ENCODE data around the gene RAB18. TPM values are rescaled to one million over a fixed set of nuclear protein-coding genes. Genes with fewer than 3 reads are reported as not detected.
"Not testable (repeated sequence)": the region's sequence is repeated elsewhere in the genome, so short reads cannot be mapped to it uniquely, and the experiment has no call there.

RAB18 gene
- total RNA-seq, 1 donor from 2014 or later = 40.2 TPM

DNA sequence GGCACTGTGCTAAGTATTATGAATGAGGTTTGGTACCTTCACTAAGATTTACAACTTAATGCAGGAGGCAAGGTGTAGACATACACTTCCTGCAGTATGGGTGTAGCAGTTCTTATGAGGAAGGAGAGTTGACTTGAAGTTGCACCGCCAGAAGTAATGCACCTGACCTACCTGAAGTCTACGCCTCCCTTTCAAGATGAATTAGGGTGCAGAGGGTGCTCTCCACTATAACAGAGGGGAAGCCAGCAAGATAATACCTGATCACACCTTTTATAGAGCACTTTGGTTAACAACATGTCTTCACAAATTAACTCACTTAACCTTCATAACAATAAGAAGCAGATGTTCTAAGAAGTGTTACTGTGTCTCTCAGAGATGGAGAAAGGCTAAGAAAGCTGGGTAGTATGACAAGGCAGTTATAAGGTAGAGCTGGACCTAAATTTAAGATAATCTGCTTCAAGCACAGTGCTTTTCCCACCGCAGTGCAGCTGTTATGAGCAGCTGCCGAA is 552 bp upstream of the RAB18 start:
- Histone ChIP-seq H3K4me3 (ENCODE audit: low read length in 3 of 3) (peak overlapping the region; percentile 93 to 98 (median 94)), H3K36me3 (ENCODE audit: control insufficient read depth in 3 of 3, insufficient read depth in 3 of 3, low read length in 3 of 3) (no peaks in the 10 kb centered on the region), H3K4me1 (ENCODE audit: control insufficient read depth in 3 of 3, insufficient read depth in 3 of 3, low read length in 3 of 3) (peaks cover 7 to 20% (median 18%) of the 10 kb centered on the region in 3 donors), H3K9me3 (ENCODE audit: control insufficient read depth in 3 of 3, low read length in 3 of 3) (no peaks in the 10 kb centered on the region), H3K9ac (ENCODE audit: low read depth in 1 of 3, low read length in 3 of 3) (peak overlapping the region; percentile 60 to 96 (median 93)), H3K27me3 (ENCODE audit: control insufficient read depth in 3 of 3, insufficient read depth in 3 of 3, low read length in 3 of 3) (no peaks in the 10 kb centered on the region), H3K27ac (ENCODE audit: low read depth, low read length) (peak overlapping the region; percentile 91)

DNA sequence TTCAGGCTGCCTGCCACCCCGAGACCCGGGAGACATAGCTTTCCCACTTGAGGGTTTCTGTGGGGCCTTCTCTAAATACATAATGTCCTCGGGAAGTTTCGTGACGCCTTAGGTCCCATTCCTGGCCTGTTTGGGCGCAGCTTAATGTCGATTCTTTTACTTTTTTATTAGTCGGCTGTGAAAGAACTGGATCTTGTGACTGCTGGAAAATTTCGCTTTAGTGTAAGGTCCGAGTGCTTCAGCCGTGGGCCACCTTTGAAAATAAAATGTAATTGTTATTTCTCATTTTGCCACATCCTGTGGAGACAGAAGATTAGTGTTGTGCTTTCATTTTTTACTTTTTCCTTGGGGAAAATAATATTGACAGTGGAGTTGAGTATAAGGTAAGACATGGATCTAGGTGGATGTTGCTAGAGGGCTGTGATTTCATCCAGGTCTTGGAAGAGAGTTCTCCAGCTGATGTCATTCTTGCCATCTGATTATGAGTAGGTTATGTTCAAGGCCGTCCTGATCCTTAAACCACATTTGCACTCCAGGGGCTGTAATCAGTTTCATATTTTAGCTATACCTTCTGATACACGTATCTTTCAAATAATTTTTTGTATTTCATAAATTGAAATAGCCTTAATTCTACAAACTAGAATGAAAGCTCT is 830 bp downstream of the RAB18 start:
- Histone ChIP-seq H3K9ac (ENCODE audit: low read depth in 1 of 3, low read length in 3 of 3) (peak overlapping the region; percentile 93 to 98 (median 96)), H3K27me3 (ENCODE audit: control insufficient read depth in 3 of 3, insufficient read depth in 3 of 3, low read length in 3 of 3) (no peaks in the 10 kb centered on the region), H3K36me3 (ENCODE audit: control insufficient read depth in 3 of 3, insufficient read depth in 3 of 3, low read length in 3 of 3) (peaks cover 0 to 1% (median 0%) of the 10 kb centered on the region in 3 donors), H3K4me1 (ENCODE audit: control insufficient read depth in 3 of 3, insufficient read depth in 3 of 3, low read length in 3 of 3) (peaks cover 7 to 20% (median 18%) of the 10 kb centered on the region in 3 donors), H3K27ac (ENCODE audit: low read depth, low read length) (peak overlapping the region; percentile 91), H3K4me3 (ENCODE audit: low read length in 3 of 3) (peak overlapping the region; percentile 93 to 98 (median 94)), H3K9me3 (ENCODE audit: control insufficient read depth in 3 of 3, low read length in 3 of 3) (no peaks in the 10 kb centered on the region)

DNA sequence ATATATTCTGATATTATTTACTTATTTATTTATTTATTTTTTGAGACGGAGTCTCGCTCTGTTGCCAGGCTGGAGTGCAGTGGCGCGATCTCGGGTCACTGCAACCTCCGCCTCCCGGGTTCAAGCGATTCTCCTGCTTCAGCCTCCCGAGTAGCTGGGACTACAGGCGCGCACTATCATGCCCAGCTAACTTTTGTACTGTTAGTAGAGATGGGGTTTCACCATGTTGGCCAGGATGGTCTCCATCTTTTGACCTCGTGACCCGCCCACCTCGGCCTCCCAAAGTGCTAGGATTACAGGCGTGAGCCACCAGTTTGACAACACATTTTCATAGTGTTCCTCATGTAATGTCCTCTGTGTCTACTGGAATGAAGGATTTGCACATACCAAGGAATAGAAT is 1.4 kb downstream of the RAB18 start:
- H3K36me3 ChIP-seq (ENCODE audit: control insufficient read depth in 3 of 3, insufficient read depth in 3 of 3, low read length in 3 of 3); H3K9me3 ChIP-seq (ENCODE audit: control insufficient read depth in 3 of 3, low read length in 3 of 3); H3K27me3 ChIP-seq (ENCODE audit: control insufficient read depth in 3 of 3, insufficient read depth in 3 of 3, low read length in 3 of 3); H3K27ac ChIP-seq (ENCODE audit: low read depth, low read length): not testable (repeated sequence)
- H3K4me3 ChIP-seq (ENCODE audit: low read length in 3 of 3) = peak overlapping the region in 2 of 3 donors; percentile 42 to 93
- H3K4me1 ChIP-seq (ENCODE audit: control insufficient read depth in 3 of 3, insufficient read depth in 3 of 3, low read length in 3 of 3) = peaks cover 7 to 20% (median 18%) of the 10 kb centered on the region in 3 donors
- peak overlapping the region in 1 of 3 donors; percentile 98 for H3K9ac ChIP-seq (ENCODE audit: low read depth in 1 of 3, low read length in 3 of 3)

DNA sequence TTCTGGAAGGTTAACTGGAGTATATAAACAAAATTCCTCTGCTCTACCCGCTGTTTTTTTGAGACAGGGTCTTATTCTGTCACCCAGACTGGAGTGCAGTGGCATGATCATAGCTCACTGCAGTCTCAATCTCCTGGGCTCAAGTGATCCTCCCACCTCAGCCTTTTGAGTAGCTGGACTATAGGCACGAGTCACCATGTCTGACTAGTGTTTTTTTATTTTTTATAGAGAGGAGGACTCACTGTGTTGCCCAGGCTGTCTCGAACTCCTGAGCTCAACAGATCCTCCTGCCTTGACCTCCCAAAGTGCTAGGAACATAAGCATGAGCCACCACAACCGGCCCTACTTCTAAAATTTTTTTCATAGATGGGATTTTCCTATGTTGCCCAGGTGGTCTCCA is 2.2 kb downstream of the RAB18 start:
- Histone ChIP-seq H3K9ac (ENCODE audit: low read depth in 1 of 3, low read length in 3 of 3) (peak overlapping the region in 1 of 3 donors; percentile 14), H3K27me3 (ENCODE audit: control insufficient read depth in 3 of 3, insufficient read depth in 3 of 3, low read length in 3 of 3) (no peaks in the 10 kb centered on the region), H3K9me3 (ENCODE audit: control insufficient read depth in 3 of 3, low read length in 3 of 3) (no peaks in the 10 kb centered on the region), H3K27ac (ENCODE audit: low read depth, low read length) (no peak overlapping the region), H3K4me3 (ENCODE audit: low read length in 3 of 3) (no peak overlapping the region), H3K4me1 (ENCODE audit: control insufficient read depth in 3 of 3, insufficient read depth in 3 of 3, low read length in 3 of 3) (peaks cover 7 to 20% (median 18%) of the 10 kb centered on the region in 3 donors), H3K36me3 (ENCODE audit: control insufficient read depth in 3 of 3, insufficient read depth in 3 of 3, low read length in 3 of 3) (peaks cover 0 to 10% (median 7%) of the 10 kb centered on the region in 3 donors)

DNA sequence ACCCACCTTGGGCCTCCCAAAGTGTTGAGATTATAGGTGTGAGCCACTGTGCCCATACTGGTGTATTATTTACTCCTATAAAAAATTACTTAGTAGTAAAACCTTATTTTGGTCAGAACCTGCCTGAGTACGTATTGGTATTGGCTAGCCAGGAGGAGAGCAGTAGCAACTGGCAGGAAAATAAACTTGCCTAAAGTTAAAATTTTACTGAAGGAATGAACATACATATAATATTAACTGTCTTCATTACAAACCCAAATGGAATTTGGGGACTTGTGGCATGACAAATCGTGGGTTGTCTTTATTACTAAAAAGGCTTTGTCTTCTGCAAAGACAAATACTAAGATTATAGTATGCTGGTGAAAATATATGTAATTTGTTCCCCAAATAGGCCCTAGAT is 8.4 kb downstream of the RAB18 start:
- no peaks in the 10 kb centered on the region for H3K27me3 ChIP-seq (ENCODE audit: control insufficient read depth in 3 of 3, insufficient read depth in 3 of 3, low read length in 3 of 3)
- no peaks in the 10 kb centered on the region for H3K9me3 ChIP-seq (ENCODE audit: control insufficient read depth in 3 of 3, low read length in 3 of 3)
- no peak overlapping the region for H3K4me3 ChIP-seq (ENCODE audit: low read length in 3 of 3)
- H3K36me3 ChIP-seq (ENCODE audit: control insufficient read depth in 3 of 3, insufficient read depth in 3 of 3, low read length in 3 of 3) = peaks cover 0 to 29% (median 14%) of the 10 kb centered on the region in 3 donors
- H3K27ac ChIP-seq (ENCODE audit: low read depth, low read length) = no peak overlapping the region
- H3K9ac ChIP-seq (ENCODE audit: low read depth in 1 of 3, low read length in 3 of 3) = no peak overlapping the region
- no peaks in the 10 kb centered on the region for H3K4me1 ChIP-seq (ENCODE audit: control insufficient read depth in 3 of 3, insufficient read depth in 3 of 3, low read length in 3 of 3)

DNA sequence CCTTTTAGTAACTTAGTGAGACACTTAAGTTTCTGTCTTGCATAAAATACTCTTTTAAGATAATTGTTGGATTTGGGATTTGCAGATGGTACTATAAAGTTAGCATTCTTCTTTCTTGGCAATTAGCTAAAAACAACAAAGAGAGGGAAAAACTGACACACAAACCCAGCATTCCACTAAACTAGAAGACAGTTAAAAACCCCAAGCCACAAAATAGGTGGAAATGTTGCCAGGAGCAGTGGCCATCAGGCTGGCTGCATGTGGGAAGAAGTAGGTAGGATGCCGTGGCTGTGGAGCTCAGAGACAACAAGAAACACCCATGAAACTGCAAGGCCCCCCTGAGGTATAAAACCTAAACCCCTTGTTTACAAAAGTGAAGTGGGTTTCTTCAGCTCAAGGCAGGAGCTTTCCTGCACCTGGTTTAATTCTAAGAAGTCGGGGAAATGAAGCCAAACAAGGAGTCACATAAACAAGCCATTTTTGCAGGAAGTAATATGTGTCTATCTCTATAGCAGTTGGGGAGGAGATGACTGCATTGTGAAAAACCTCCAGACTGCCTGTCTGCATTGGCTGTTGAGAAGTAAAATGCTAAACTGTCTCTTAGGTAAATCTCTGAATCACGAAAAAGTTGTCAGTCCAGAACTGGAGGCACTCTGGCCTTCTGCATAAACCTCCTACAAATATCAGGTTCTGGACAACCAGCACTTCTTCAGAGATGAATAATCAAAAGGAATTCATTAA is 9.5 kb downstream of the RAB18 start:
- Histone ChIP-seq H3K9ac (ENCODE audit: low read depth in 1 of 3, low read length in 3 of 3) (no peak overlapping the region), H3K36me3 (ENCODE audit: control insufficient read depth in 3 of 3, insufficient read depth in 3 of 3, low read length in 3 of 3) (peaks cover 0 to 29% (median 14%) of the 10 kb centered on the region in 3 donors), H3K9me3 (ENCODE audit: control insufficient read depth in 3 of 3, low read length in 3 of 3) (no peaks in the 10 kb centered on the region), H3K27me3 (ENCODE audit: control insufficient read depth in 3 of 3, insufficient read depth in 3 of 3, low read length in 3 of 3) (no peaks in the 10 kb centered on the region), H3K27ac (ENCODE audit: low read depth, low read length) (no peak overlapping the region), H3K4me1 (ENCODE audit: control insufficient read depth in 3 of 3, insufficient read depth in 3 of 3, low read length in 3 of 3) (no peaks in the 10 kb centered on the region), H3K4me3 (ENCODE audit: low read length in 3 of 3) (no peak overlapping the region)

DNA sequence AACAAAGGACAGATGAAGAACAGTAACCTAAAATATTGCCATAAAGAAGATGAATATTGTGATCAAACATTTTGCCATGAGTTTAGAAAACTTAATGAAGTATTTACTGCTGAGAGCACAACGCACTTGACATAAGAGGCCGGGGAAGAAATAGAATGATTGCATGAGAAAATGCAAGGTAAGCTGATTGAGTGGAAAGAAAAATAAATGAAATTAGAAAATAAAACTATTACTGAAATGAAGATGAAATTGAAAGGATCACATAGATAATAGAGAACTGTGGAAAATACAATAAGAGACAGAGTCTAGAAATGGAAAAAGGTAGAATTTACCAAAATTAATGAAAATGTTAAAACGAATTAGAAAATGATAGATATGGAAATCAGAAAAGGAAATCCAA is 10.1 kb downstream of the RAB18 start:
- no peaks in the 10 kb centered on the region for H3K27me3 ChIP-seq (ENCODE audit: control insufficient read depth in 3 of 3, insufficient read depth in 3 of 3, low read length in 3 of 3)
- no peaks in the 10 kb centered on the region for H3K9me3 ChIP-seq (ENCODE audit: control insufficient read depth in 3 of 3, low read length in 3 of 3)
- H3K4me1 ChIP-seq (ENCODE audit: control insufficient read depth in 3 of 3, insufficient read depth in 3 of 3, low read length in 3 of 3) = no peaks in the 10 kb centered on the region
- no peak overlapping the region for H3K9ac ChIP-seq (ENCODE audit: low read depth in 1 of 3, low read length in 3 of 3)
- peaks cover 0 to 29% (median 14%) of the 10 kb centered on the region in 3 donors for H3K36me3 ChIP-seq (ENCODE audit: control insufficient read depth in 3 of 3, insufficient read depth in 3 of 3, low read length in 3 of 3)
- no peak overlapping the region for H3K27ac ChIP-seq (ENCODE audit: low read depth, low read length)
- no peak overlapping the region for H3K4me3 ChIP-seq (ENCODE audit: low read length in 3 of 3)

DNA sequence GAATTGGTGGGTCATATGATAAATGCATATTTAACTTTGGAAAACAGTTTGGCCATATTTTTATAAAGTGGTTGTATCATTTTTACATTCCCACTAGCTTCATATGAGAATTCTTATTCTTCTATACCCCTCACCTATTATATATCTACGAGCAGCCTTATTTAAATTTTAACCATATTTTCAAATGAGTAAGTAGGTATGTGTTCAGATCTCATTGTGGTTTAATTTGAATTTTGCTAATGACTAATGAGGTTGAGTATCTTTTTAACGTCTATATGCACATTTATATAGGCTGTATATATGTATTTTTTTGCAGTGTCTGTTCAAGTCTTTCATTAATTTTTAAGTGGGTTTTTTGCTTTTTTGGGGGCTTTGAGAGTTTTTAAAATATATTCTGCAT is 14.2 kb downstream of the RAB18 start:
- H3K9me3 ChIP-seq (ENCODE audit: control insufficient read depth in 3 of 3, low read length in 3 of 3) = no peaks in the 10 kb centered on the region
- no peak overlapping the region for H3K4me3 ChIP-seq (ENCODE audit: low read length in 3 of 3)
- peaks cover 0 to 12% (median 5%) of the 10 kb centered on the region in 3 donors for H3K36me3 ChIP-seq (ENCODE audit: control insufficient read depth in 3 of 3, insufficient read depth in 3 of 3, low read length in 3 of 3)
- H3K4me1 ChIP-seq (ENCODE audit: control insufficient read depth in 3 of 3, insufficient read depth in 3 of 3, low read length in 3 of 3) = no peaks in the 10 kb centered on the region
- peak overlapping the region in 1 of 3 donors; percentile 51 for H3K9ac ChIP-seq (ENCODE audit: low read depth in 1 of 3, low read length in 3 of 3)
- H3K27me3 ChIP-seq (ENCODE audit: control insufficient read depth in 3 of 3, insufficient read depth in 3 of 3, low read length in 3 of 3) = no peaks in the 10 kb centered on the region
- H3K27ac ChIP-seq (ENCODE audit: low read depth, low read length) = no peak overlapping the region

DNA sequence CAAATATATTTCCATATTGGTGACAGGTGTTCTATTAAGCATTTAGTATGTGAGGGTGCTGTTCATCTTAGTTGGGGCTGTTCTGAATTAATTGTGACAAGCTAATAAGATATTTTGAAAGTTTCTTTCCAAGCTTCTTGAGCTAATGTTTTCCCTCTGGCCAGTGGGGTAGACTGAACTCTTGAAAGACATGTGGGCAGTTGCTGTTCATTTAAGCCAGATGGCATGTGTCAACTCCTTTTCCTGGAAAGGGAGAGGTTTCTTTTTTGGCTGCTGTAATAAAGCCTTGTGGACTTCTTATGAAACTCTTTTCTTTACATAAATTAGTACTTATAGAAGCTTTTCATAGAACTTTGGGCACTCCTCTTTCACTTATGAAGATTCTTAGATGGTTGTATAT is 21.7 kb downstream of the RAB18 start:
- Histone ChIP-seq H3K36me3 (ENCODE audit: control insufficient read depth in 3 of 3, insufficient read depth in 3 of 3, low read length in 3 of 3) (no peaks in the 10 kb centered on the region), H3K27ac (ENCODE audit: low read depth, low read length) (peak overlapping the region; percentile 3), H3K9ac (ENCODE audit: low read depth in 1 of 3, low read length in 3 of 3) (no peak overlapping the region), H3K4me1 (ENCODE audit: control insufficient read depth in 3 of 3, insufficient read depth in 3 of 3, low read length in 3 of 3) (peaks cover 0 to 9% (median 6%) of the 10 kb centered on the region in 3 donors), H3K27me3 (ENCODE audit: control insufficient read depth in 3 of 3, insufficient read depth in 3 of 3, low read length in 3 of 3) (no peaks in the 10 kb centered on the region), H3K4me3 (ENCODE audit: low read length in 3 of 3) (no peak overlapping the region), H3K9me3 (ENCODE audit: control insufficient read depth in 3 of 3, low read length in 3 of 3) (no peaks in the 10 kb centered on the region)

DNA sequence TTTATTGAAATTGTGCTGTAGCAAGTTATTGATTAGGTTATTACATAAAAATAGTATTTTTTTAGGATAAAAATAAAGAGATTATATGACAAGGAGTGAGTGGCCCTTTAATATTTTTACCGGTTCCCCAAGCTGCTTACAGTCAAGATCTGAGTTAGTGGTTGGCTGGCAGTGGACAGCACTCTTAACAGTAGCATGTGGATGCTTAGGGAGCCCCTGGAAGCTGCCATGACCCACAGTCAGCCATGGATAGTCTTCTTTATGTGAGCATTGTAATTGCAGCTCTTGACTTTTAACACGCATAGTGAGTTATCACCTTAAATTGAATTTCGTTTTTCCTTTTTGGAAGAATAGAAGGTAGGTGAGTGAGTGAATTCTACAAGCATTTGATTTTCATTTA is 22.1 kb downstream of the RAB18 start:
- H3K9me3 ChIP-seq (ENCODE audit: control insufficient read depth in 3 of 3, low read length in 3 of 3) = no peaks in the 10 kb centered on the region
- no peak overlapping the region for H3K4me3 ChIP-seq (ENCODE audit: low read length in 3 of 3)
- H3K9ac ChIP-seq (ENCODE audit: low read depth in 1 of 3, low read length in 3 of 3) = no peak overlapping the region
- H3K36me3 ChIP-seq (ENCODE audit: control insufficient read depth in 3 of 3, insufficient read depth in 3 of 3, low read length in 3 of 3) = no peaks in the 10 kb centered on the region
- peaks cover 0 to 9% (median 6%) of the 10 kb centered on the region in 3 donors for H3K4me1 ChIP-seq (ENCODE audit: control insufficient read depth in 3 of 3, insufficient read depth in 3 of 3, low read length in 3 of 3)
- no peaks in the 10 kb centered on the region for H3K27me3 ChIP-seq (ENCODE audit: control insufficient read depth in 3 of 3, insufficient read depth in 3 of 3, low read length in 3 of 3)
- H3K27ac ChIP-seq (ENCODE audit: low read depth, low read length) = no peak overlapping the region
